Activated CD8-positive, alpha-beta memory T cell treated with anti-CD3 and anti-CD28 coated beads, Interleukin-2, amount 50 U/mL, for 1 hour (primary cell): ENCODE data around the gene RAET1E.
"Not testable (repeated sequence)": the region's sequence is repeated elsewhere in the genome, so short reads cannot be mapped to it uniquely, and the experiment has no call there.

Experiments used
- DNase-seq: peaks from one replicate; pipeline ENCODE4 v3.0.0-alpha.2; 2020; ENCODE audit errors: extremely low read depth

RAET1E gene

DNA sequence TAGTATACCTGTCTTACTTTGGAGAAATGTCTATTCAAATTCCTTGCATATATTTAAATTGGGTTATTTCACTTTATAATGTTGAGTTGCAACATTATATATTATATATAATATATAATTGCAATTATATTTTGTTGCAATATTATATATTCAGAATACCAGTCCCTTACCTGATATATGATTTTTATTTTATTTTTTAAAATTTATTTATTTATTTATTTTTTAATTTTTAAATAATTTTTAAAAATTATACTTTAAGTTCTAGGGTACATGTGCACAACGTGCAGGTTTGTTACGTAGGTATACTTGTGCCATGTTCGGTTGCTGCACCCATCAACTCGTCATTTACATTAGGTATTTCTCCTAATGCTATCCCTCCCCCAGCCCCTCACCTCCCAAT is 29.1 kb upstream of the RAET1E start:
- not testable (repeated sequence) for DNase-seq

- DNase-seq, result no peak
Measured at GRCh38 chr6:149925974-149926777, 28.3 kb upstream of the RAET1E start.

DNA sequence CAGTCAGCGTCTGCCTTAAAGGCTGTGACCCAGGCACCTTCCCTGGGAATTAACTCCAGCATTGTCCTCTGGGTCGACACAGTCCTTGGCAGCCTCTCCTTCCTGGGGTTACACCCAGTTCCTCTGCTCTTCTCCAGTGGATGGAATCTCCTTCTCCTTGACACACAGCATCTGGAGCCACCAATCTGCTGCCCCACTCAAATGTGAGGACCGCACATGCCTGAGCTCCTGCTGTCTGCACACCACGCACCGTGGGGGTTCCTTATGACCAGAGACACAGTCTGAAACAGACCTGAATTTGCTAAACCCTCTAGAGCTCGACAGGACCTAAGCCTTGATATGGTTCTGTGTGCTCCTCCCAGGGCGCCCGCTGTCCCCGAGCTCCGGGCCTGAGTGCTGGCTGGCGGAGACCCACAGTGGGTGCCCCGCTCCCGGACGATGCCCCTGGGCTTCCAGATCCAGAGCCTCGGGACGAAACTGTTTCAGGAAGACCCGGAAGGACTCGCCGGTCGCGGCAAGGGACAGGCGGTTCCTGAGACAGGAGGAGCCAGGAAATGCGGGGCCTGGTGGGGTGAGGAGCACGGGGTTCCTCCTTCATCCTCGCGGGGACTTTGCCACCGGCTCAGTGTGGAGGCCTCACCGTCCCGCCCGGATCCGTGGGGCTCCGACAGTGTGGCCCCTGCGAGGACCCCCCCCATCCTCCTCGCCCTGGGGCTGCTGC is 27.5 kb upstream of the RAET1E start:
- no peak for DNase-seq

DNA sequence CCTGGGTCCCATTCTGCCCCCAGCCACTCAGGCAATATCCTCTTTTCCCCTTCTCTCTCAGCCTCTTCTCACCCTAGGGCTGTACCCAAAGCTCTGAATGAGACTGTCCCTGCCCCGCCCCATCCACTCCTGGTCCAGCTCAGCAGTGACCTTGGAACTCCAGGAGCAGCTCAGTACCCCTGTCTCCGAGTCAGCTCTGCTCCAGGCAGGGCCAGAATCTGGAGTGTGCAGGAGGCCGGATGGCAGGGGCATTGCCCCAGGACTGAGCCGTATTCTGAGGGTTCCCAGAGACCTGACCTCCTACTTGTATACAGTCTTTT is 27.0 kb upstream of the RAET1E start:
- DNase-seq, result no peak

DNA sequence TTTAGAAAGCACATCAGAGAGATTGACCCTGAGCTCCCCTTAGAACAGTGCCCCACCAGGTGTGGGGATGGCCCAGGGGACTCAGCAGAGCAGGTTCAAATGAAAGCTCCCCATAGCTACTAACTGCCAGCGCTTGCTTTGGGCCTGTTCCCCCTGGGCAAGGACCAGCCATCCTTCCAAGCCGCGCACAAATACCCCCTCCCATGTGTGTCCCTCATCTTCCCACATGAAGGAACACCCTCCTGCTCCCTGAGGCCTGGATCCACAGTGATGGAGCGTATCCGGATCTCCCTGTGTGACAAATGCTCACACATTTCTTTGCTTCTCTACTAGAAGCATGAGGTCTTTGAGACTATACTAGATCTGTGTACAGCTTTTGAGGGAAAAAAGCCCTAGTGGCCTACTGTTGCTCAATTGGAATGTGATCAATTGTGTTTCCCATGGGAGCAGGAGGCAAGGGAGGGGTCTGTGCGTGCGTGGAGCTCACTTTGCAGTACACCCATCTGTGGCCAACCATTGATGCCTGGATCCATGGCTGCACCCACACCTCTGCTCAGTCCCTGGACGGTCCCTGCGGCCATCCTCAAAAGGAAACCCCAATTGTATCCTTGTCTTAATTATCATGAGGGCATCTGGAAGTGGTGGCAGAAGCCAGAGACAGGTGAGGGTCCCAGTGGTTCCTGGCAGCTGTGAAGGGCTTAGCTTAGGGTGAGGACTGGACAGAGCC is 26.5 kb upstream of the RAET1E start:
- DNase-seq, result no peak

DNA sequence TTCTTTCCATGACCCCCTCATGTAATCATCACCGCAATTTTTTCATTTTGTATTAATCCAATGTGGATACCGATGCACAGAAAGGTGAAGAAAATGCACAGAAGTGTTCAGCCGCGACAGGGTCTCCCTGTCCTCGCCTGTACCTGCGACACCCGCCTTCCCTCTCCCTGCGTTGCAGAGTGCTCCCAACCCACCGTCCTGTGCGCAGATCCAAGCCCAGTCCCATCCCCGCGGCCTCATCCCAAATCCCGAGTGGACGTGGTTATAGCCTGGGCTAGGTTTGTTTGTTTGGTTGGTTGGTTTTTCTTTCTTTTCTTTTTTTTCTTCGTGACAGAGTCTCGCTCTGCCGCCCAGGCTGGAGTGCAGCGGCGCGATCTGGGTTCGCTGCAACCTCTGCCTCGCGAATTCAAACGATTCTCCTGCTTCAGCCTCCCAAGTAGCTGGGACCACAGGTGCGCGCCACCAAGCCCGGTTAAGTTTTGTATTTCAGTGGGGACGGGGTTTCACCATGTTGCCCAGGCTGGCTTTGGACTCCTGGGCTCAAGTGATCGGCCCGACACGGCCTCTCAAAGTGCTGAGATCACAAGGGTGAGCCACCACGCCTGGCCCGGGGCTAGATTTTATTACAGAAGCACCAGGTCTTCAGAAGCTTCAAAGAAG is 25.5 kb upstream of the RAET1E start:
- DNase-seq, result no peak

DNA sequence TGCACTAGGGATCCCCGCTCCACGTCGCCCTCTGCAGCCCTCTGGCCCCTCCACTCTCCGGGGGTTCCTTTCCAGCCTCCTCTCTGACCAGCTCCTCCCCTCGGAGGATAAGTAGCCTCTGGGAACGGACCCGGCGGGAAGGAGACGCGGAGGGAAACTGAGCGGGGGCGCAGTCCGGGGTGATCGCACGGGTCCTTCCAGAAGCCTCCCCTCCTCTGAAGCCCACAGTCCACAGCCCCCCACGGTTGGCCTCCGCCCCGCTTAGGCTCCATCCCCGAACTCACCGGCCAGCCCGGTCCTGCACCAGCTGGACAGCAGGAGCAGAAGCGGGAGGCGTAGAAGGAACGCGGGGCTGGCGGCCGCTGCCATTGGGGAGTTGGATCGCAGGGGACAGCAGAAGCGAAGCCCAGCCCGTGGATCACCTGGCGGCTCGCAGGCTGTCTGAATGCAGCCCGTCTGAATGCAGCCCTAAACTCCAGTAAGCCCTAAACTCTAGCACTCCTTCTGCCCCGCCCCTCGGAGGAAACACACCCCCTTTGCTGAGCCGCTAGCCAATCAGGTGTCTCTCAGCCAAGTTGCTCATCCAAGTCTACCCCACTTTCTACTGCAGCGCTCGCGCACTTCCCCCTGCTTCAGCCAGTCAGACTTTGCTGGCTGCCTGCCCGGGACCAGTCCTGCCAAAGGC is 24.9 kb upstream of the RAET1E start, which contains the start of gene RAET1G:
TSS of gene RAET1G (minus strand) at position 480 of the 685 bp plus-strand sequence. CDS start at position 369, 111 bp downstream.
- DNase-seq, result peak; percentile 79

- DNase-seq, result not testable (repeated sequence)
Measured at GRCh38 chr6:149922091-149922490, 24.2 kb upstream of the RAET1E start.

GRCh38 chr6:149921361-149921760 is 23.4 kb upstream of the RAET1E start:
- DNase-seq, result no peak

DNA sequence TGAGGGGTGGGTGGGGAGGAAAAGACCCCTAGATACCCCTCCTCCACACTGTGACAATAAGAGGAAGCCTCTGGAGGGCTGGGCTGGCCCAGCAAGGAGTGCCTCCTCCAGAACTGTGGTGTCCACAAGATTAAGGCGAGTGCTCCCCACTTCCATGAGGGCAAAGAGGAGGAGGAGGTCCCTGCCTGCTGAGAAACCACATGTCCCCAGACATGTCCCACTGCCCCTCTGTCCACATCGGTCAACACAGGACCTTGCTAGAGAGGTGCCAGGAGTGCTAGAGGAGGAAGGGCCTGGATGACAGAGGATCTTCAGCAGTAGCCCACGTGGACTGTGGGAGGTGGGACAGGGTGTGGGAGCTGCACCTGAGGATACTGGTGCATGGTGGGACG is 21.9 kb upstream of the RAET1E start:
- DNase-seq, result no peak

DNA sequence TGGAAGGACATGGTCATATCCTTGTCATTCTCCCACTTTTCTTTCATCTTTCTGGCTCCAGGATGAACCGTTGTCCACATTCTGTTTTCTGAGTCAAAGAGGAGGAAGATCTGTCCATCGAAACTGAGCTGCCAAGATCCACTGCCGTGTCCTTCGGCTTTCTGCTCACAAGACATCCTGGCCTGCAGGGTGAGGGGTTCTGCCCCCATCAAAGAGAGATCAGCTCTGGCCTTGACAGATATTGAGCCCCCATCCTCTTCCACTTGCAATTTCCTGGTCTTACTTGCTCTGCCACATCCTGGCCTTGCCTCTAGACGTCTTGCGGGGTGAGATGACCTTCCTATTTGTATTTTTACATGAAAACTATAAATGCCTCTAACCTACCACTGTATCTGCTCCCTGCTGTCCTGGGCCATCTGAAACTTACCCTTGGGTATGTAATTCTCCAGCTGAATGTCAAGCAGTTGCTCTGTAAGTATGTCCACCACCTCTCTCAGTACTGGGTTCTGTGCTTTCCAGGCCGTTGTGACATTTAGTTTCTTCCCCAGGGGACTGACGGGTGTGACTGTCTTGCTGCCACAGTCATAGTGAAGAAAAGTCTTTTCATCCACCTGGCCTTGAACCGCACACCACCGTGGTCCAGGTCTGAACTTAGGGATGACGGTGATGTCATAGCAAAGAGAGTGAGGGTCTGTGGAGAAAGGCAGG is 21.4 kb upstream of the RAET1E start:
- DNase-seq, result not testable (repeated sequence)

DNA sequence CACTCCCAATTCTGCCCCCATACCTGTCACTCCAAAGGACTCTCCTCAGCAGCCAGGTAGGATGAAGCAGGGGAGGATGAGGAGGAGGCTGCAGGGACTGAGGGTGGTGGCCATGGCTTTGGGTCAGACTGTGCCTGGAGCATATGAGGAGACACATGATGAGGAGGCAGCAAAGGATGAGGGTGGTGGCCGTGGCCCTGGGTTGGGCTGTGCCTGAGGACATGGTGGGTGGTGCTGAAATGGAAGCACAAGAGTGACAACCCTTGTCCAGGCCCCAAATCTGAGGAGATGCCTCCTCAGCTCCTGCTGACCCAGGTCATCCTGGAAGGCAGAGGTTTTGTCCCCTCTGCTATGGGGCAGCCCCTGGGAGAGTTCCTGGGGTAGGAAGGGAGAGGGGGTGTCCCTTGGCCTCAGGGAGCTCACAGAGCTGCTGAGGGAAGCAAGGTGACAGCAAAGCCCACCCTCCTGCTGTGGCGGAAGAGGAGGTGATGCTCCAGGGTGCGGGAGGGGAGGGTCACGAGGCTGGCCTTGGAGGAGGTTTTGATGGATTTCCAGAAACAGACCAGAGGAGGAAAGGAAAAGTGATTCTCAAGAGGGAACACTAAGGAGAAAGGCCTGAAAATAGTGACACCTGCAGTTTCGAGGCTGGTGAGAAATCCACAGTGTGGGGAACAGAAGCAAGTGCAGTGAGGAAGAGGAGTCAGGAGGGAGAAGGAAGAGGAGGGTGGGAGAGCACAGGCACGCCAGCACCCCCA is 20.4 kb upstream of the RAET1E start:
- no peak for DNase-seq

DNA sequence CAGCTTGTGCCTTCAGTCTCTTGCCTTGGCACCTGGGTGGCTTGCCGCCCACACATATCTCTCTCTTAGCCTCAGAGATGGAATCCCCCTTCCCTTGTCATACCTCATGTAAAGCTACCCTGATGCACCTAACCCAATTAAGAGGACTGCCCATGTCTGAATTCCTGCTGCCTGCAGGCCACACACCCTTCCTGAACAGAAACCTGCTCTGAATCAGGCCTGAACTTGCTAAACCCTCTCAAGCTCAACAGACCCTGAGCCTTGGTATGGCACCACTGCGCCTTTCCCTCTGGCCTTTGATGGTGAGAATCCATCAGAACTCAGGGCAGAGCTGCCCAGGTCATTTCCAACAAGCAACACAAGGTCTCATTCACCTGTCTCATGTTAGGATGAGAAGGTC is 19.8 kb upstream of the RAET1E start:
- no peak for DNase-seq

- no peak for DNase-seq
Measured at GRCh38 chr6:149915970-149916865, 18.3 kb upstream of the RAET1E start.

DNA sequence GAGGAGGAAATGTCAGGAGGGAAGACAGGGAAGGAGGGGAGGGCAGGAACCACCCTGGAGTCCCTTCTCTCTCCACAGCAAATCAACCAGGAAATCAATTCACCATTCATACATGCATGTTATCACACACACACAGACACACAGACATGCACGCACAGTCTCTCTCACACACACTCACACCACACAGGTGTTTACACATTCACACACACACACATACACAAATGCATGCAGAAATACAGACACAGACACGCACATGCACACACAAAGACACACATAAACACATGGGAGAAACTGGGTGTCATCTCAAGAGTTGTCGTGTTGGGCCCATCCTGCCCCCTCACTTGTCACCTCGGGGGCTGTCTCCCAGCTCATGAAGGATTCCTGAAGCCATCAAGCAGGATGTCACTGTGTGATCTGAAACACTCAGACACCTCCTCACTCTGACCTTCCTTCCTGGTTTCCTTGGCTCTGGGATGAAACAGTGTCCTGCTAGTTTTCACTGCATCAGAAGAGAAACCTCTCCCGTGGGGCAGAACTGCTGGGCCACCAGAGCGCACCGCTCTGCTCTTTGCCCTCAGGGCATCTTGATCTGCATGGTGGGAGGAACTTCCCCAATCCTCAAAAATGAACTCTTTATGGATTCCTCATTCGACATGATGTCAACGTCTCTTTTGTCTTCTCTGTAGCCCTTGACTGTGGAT is 15.8 kb upstream of the RAET1E start:
- DNase-seq, result no peak

DNA sequence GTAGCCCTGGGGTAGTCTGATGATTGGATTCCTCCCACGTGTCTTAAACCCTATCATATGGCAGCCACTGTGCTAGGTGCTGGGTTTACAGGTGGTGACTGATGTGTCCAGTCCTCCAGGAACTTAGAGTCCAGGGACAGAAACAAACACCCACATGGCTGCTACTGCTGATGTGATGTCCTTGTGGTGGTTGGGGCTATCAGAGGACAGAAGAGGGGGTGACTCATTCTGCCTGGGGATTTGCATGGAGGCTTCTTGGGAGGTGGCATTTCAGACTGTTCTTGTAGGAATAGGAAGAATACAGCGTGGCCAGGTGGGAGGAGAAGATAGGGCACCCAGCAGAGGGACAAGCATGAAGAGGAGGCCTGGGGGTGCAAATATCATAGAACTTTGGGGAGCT is 15.2 kb upstream of the RAET1E start:
- DNase-seq, result no peak

DNA sequence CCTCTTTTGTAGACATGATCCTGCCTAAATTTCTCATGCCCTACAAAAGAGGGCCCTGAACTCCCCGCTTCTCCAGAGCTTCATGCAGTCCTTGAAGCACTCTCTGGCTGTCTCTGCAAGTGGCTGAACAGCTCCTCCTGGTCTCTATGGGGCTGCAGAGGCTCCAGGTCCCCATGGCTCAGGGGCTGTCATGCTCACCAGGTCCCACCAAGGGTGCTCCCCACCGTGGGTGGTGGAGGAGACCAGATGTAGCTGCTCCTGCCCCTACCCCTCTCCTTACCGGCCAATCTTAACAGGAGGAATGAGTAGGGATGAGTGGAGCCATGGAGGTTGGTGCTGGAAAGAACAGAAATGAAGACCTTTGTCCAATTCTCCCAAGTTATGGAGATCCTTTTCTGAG is 14.8 kb upstream of the RAET1E start:
- DNase-seq, result not testable (repeated sequence)

DNA sequence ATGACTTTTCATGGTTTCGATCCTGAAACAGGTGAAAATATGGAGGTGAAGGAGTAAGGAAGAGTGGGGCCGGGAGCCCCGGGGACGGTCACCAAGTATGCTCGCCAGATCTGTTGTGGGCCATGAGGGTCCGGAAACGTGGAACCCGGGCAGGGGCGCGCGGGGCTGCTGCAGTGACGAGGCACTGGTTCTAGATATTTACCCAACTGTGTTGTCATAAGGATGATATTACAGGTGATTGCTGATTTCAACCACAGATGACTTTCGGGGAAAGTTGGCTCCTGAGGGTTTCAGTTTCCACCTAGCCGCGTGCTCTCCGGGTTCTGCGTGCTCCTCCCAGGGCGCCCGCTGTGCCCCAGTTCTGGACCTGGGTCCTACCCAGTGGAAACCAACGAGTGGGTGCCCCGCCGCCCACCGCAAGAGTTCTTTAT is 12.8 kb upstream of the RAET1E start:
- no peak for DNase-seq
